ENCODE data around the gene RIMS3. TPM values are rescaled to one million over a fixed set of nuclear protein-coding genes. Genes with fewer than 3 reads are reported as not detected.

Gene RIMS3
- total RNA-seq, 2 experiments from 2014 or later = 2.7 TPM

DNA sequence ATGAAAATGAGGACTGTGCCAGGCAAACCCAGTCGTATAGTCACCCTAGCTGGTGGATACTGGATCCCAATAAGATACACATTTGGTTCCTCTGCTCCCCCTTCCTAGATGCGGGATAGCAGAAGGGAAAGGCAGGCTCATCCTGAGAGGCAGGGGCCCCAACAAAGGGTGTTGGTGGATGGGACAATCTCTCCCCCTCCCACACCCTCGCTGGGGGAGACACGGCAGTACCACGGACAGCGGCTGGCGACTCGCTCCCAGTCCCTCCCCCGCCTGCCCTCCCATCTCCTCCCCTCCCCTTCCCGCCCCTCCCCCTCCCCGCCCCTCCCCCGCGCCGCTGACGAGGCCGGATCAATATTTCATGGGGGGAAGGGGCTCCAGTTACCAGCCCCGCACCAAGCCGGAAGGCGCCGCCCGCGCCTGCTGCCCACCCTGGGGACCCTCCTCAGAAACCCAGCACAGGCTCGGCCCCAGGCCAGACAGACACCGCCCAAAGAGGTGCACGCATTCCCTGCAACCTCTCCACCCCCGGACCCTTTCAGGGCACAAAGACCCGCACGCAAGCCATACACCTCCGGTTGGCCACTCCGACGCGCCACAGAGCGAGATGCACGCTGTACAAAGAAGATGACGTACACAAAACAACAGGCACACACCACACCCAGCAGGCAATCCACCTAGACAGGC lies 11.5 kb downstream of the RIMS3 start:
- no peak overlapping the region for H3K4me3 Mint-ChIP-seq
- no peaks in the 10 kb centered on the region for H3K9me3 Mint-ChIP-seq (ENCODE audit: low read depth)
- peaks cover 5% of the 10 kb centered on the region for H3K27me3 Mint-ChIP-seq
- ChIA-PET POLR2A (no interaction called here), CTCF (interaction anchor here (0.6 kb wide), 1 partner anchor 31 kb away, joined by 3 read pairs; no protein-coding TSS in a partner anchor)
- DNase-seq (peak; percentile 29), ATAC-seq (no peak)
- intact Hi-C loops (cut with DNase I, micrococcal nuclease) = no loop called here
- no peaks in the 10 kb centered on the region for H3K36me3 Mint-ChIP-seq (ENCODE audit: low read depth)
- H3K27ac Mint-ChIP-seq = no peak overlapping the region
- peaks cover 4% of the 10 kb centered on the region for H3K4me1 Mint-ChIP-seq

DNA sequence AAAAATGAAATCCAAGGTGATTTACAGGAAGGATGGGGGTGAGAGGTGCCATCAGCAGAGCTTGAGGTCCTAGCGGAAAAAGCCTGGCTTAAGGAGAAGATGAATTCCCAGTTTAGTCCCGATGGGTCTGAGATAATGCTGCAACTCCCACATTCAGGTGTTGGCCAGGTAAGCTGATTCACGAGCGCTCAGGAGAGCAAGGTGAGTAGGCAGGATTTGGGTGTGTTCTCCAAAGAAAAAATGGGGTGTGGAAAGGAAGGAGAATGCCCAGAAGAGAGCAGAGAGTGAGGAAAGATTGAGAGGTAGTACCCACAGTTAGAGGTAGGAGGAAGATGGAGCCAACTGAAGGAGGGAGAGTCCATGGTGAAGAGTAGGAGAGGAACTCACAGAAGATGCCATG lies 12.5 kb downstream of the RIMS3 start:
- DNase-seq = no peak
- H3K9me3 Mint-ChIP-seq (ENCODE audit: low read depth) = no peaks in the 10 kb centered on the region
- intact Hi-C loops (cut with DNase I, micrococcal nuclease) = no loop called here
- no peak overlapping the region for H3K4me3 Mint-ChIP-seq
- H3K4me1 Mint-ChIP-seq = peaks cover 4% of the 10 kb centered on the region
- no peaks in the 10 kb centered on the region for H3K36me3 Mint-ChIP-seq (ENCODE audit: low read depth)
- ChIA-PET CTCF (interaction anchor here (0.6 to 1.0 kb wide), 3 partner anchors 30 to 214 kb away, joined by 3 read pairs; no protein-coding TSS in a partner anchor), POLR2A (no interaction called here)
- H3K27me3 Mint-ChIP-seq = peaks cover 8% of the 10 kb centered on the region
- no peak for ATAC-seq
- H3K27ac Mint-ChIP-seq = no peak overlapping the region

DNA sequence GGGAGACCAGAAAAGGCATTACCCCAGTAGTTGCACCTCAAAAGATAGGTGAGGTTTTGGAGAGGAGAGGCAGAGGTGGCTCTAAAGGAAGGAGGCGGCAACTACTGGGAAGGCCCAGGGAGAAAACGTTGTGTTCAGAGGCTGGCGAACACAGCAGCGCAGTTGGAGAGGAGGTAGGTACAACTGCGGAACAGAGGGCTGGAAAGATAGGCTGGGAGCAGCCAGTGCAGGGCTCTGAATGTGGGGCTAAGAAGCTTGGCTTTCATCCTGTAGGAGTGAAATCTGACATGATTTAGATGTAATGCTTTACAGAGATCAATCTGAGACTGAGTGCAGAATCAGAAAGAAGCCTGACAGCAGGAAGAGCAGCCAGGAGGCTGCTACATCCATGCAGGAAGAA lies 13.0 kb downstream of the RIMS3 start:
- peaks cover 4% of the 10 kb centered on the region for H3K4me1 Mint-ChIP-seq
- no peaks in the 10 kb centered on the region for H3K36me3 Mint-ChIP-seq (ENCODE audit: low read depth)
- H3K9me3 Mint-ChIP-seq (ENCODE audit: low read depth) = no peaks in the 10 kb centered on the region
- ChIA-PET CTCF (interaction anchor here (0.8 to 1.0 kb wide), 2 partner anchors 77 to 214 kb away, joined by 3 read pairs; no protein-coding TSS in a partner anchor), POLR2A (no interaction called here)
- no peak for DNase-seq
- H3K27me3 Mint-ChIP-seq = peaks cover 9% of the 10 kb centered on the region
- intact Hi-C loops (cut with DNase I, micrococcal nuclease) = no loop called here
- ATAC-seq = no peak
- H3K4me3 Mint-ChIP-seq = no peak overlapping the region
- no peak overlapping the region for H3K27ac Mint-ChIP-seq

DNA sequence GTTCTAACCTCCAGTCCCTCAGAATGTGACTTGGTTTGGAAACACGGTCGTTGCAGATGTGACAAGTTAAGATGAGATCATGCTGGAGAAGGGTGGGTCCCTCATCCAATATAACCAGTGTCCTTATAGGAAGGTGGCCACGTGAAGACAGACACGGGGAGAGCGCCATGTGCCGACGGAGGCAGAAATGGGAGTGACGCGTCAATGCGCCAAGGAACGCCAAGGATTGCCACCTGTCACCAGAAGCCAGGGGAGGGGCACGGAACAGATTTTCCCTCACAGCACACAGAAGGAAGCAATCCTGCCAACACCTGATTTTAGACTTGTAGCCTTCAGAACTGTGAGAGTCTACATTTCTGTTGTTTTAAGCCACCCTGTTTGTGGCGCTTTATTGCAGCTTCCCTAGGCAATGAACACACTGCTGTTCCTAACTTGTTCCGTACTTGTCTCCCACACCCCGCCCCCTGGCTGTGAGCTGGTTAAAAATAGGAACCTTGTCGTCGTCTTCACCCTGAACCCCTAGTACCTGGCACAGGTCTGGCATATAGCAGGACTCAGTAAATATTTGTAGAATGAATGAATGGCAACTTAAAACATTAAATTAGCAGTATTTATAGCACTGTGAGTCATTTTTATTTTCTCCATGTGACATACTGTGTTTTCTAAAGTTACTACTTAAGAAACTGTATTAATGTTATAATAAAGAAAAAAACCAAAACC lies 14.2 kb downstream of the RIMS3 start:
- H3K4me1 Mint-ChIP-seq = peaks cover 4% of the 10 kb centered on the region
- peaks cover 9% of the 10 kb centered on the region for H3K27me3 Mint-ChIP-seq
- CTCF ChIA-PET = interaction anchor here (0.9 kb wide), 1 partner anchor 8 kb away, joined by 3 read pairs; no protein-coding TSS in a partner anchor
- no peaks in the 10 kb centered on the region for H3K9me3 Mint-ChIP-seq (ENCODE audit: low read depth)
- DNase-seq (no peak), ATAC-seq (no peak)
- no peak overlapping the region for H3K4me3 Mint-ChIP-seq
- POLR2A ChIA-PET = no interaction called here
- no peaks in the 10 kb centered on the region for H3K36me3 Mint-ChIP-seq (ENCODE audit: low read depth)
- no peak overlapping the region for H3K27ac Mint-ChIP-seq
- intact Hi-C loops (cut with DNase I, micrococcal nuclease) = no loop called here

DNA sequence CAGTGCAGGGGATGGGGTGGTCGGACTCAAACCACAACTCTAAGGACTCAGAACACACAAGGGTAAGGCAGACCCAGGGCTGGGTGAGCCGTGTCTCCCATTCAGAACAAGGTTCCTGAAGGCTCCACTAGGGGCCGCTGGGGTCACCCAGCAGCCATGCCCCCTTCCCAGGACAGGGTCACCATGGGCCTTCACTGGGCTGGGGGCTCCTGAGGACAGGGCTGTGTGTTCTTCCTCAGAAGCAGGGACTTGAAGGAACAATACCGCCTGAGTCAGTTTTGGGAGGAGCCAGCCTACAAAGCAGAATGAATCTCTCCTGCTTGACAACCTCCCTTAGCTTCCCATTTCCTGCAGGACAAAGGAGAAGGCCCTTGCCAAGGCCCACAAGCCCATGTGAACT lies 15.4 kb downstream of the RIMS3 start:
- ChIA-PET CTCF (interaction anchor here (0.8 kb wide), 1 partner anchor 10 kb away, joined by 3 read pairs; no protein-coding TSS in a partner anchor), POLR2A (no interaction called here)
- H3K9me3 Mint-ChIP-seq (ENCODE audit: low read depth) = no peaks in the 10 kb centered on the region
- peaks cover 9% of the 10 kb centered on the region for H3K27me3 Mint-ChIP-seq
- peak; percentile 46 for DNase-seq
- no peak overlapping the region for H3K27ac Mint-ChIP-seq
- intact Hi-C loops (cut with DNase I, micrococcal nuclease) = no loop called here
- H3K4me1 Mint-ChIP-seq = peaks cover 4% of the 10 kb centered on the region
- H3K36me3 Mint-ChIP-seq (ENCODE audit: low read depth) = no peaks in the 10 kb centered on the region
- peak; percentile 55 for ATAC-seq
- H3K4me3 Mint-ChIP-seq = no peak overlapping the region

DNA sequence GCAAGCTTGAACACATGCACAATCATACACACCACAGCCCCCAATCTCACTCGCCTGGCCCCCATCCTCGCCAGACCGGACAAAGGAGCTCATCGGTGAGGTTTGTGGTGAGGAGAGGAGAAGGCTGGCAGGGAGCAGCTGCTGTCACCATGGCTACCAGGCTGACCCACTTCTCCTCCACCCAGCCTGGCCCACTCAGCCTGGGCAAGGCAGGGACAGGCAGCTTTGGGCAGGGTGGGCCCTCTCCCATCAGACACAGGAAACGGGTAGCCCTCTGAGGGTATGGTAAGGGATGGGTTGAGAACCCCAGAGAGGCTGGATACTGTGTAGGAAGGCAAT lies 15.9 kb downstream of the RIMS3 start:
- Mint-ChIP-seq H3K4me3 (no peak overlapping the region), H3K36me3 (ENCODE audit: low read depth) (no peaks in the 10 kb centered on the region), H3K27me3 (peaks cover 6% of the 10 kb centered on the region), H3K9me3 (ENCODE audit: low read depth) (no peaks in the 10 kb centered on the region), H3K27ac (no peak overlapping the region), H3K4me1 (peaks cover 4% of the 10 kb centered on the region)
- intact Hi-C loops (cut with DNase I, micrococcal nuclease) = no loop called here
- CTCF ChIA-PET = interaction anchor here (0.8 kb wide), 1 partner anchor 9 kb away, joined by 3 read pairs; no protein-coding TSS in a partner anchor
- POLR2A ChIA-PET = no interaction called here
- ATAC-seq (no peak), DNase-seq (no peak)

DNA sequence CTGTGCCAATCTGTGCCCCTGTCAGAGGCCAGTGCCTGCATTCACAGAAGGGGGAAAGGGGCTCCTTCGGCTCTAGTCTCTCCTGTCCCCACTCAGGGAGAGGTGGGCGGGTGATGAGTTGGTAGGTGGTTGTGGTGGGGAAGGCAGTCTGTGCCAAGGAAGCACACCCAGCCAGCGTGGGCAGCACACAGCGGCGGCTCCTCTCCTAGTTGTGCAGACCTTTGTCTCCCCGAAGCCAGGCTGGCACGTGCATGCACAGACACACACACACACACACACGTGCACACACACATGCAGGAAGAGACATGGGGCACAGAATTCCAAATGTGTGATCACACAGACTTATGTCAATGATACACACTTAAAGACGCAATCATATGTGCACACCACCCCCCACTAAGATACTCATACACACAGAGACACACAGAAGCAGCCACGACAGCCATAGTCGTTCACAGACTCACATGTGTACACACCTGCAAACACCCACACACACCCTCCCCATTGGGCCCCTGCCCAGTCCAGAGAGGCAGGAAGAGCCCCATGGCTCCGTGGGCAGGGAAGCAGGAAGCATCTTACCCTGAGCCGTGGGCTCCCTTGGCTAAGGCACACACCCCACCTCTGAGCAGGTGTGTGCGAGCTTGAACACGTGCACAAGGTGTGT lies 16.4 kb downstream of the RIMS3 start:
- Mint-ChIP-seq H3K4me1 (peaks cover 4% of the 10 kb centered on the region), H3K27me3 (peaks cover 3% of the 10 kb centered on the region), H3K36me3 (ENCODE audit: low read depth) (no peaks in the 10 kb centered on the region), H3K27ac (no peak overlapping the region), H3K4me3 (no peak overlapping the region), H3K9me3 (ENCODE audit: low read depth) (no peaks in the 10 kb centered on the region)
- ATAC-seq (no peak), DNase-seq (no peak)
- intact Hi-C loops (cut with DNase I, micrococcal nuclease) = no loop called here
- POLR2A ChIA-PET = no interaction called here
- CTCF ChIA-PET = no interaction called here

DNA sequence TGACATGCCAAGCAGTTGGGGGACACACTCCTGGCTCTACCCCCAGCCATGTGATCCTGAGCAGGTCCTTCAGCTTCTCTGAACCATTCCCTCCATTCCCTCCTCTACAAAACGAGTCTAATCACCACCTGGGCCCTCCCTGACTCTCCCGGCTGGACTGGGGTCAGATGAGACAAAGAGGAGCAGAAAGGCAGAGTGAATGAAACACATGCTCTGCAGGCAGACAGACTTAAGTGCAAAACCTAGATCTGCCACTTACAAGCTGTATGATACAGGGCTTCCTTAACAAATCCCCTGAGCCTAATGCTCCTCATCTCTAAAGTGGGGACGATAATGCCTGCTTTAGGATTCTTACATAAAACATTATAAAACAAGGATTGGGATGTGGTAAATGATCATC lies 17.3 kb downstream of the RIMS3 start:
- intact Hi-C loops (cut with DNase I, micrococcal nuclease) = no loop called here
- H3K27me3 Mint-ChIP-seq = peaks cover 3% of the 10 kb centered on the region
- no peaks in the 10 kb centered on the region for H3K36me3 Mint-ChIP-seq (ENCODE audit: low read depth)
- H3K4me3 Mint-ChIP-seq = no peak overlapping the region
- H3K4me1 Mint-ChIP-seq = peaks cover 4% of the 10 kb centered on the region
- no peak for ATAC-seq
- DNase-seq = no peak
- H3K27ac Mint-ChIP-seq = no peak overlapping the region
- POLR2A ChIA-PET = interaction anchor here (0.6 kb wide), 1 partner anchor 161 kb away, joined by 4 read pairs; no protein-coding TSS in a partner anchor
- CTCF ChIA-PET = interaction anchor here (0.9 kb wide), 1 partner anchor 9 kb away, joined by 3 read pairs; no protein-coding TSS in a partner anchor
- H3K9me3 Mint-ChIP-seq (ENCODE audit: low read depth) = no peaks in the 10 kb centered on the region

DNA sequence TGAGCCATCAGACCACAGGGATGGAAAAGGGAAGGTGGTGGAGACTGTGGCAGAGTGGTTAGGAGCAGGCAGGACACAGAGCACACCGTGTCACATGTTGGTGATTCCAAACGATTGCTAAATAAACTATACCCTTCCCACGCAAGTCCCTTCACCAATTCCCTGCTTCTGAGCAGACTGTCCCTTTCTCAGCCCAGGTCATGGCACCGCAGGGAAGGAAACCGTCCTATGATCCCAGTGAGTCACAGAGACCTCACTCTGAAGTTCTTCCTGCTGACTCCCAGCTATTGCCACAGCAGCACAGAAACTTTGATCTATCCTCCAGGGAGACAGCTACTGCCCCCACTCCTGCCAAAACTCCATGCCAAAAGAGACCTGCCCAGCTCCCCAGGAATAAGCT lies 19.2 kb downstream of the RIMS3 start:
- no peak overlapping the region for H3K27ac Mint-ChIP-seq
- peaks cover 3% of the 10 kb centered on the region for H3K27me3 Mint-ChIP-seq
- ChIA-PET POLR2A (no interaction called here), CTCF (interaction anchor here (0.6 to 1.0 kb wide), 3 partner anchors 128 to 340 kb away, joined by 3 to 4 read pairs (median 3); no protein-coding TSS in a partner anchor)
- peaks cover 4% of the 10 kb centered on the region for H3K4me1 Mint-ChIP-seq
- ATAC-seq = no peak
- no peaks in the 10 kb centered on the region for H3K9me3 Mint-ChIP-seq (ENCODE audit: low read depth)
- no peak overlapping the region for H3K4me3 Mint-ChIP-seq
- intact Hi-C loops (cut with DNase I, micrococcal nuclease) = no loop called here
- H3K36me3 Mint-ChIP-seq (ENCODE audit: low read depth) = no peaks in the 10 kb centered on the region
- no peak for DNase-seq

DNA sequence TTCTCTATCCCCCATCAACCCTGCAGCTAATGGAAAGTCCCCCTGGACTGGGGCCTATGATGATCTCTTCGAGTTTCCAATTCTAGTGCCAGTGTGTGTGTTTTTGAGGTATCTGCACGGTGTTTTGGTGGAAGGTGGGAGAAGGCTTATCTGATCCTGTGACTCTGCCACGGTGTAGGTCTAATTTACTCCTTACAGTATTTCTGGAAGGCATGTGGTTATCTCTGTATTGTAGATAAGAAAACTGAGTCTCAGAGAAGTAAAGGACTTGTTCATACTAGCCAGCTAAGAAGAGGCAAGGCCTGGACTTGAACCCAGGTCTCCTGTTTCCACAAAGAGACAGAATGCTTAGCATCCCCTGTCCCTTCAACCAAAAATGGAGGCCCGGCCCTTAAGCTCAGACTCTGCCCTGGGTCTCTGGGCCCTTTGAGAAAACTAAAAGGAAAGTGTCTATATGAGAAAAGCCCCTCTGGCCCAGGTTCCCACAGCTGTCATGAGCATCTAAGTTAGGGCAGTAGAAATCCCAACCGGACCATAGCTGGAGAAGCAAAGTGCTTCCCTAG lies 20.3 kb downstream of the RIMS3 start:
- ATAC-seq = no peak
- Mint-ChIP-seq H3K9me3 (ENCODE audit: low read depth) (no peaks in the 10 kb centered on the region), H3K36me3 (ENCODE audit: low read depth) (no peaks in the 10 kb centered on the region), H3K27me3 (peaks cover 3% of the 10 kb centered on the region), H3K4me3 (no peak overlapping the region), H3K27ac (no peak overlapping the region), H3K4me1 (peaks cover 4% of the 10 kb centered on the region)
- ChIA-PET POLR2A (no interaction called here), CTCF (interaction anchor here (0.7 to 1.7 kb wide), 4 partner anchors 129 to 305 kb away, joined by 3 to 5 read pairs (median 4); no protein-coding TSS in a partner anchor)
- DNase-seq = no peak
- intact Hi-C loops (cut with DNase I, micrococcal nuclease) = no loop called here

DNA sequence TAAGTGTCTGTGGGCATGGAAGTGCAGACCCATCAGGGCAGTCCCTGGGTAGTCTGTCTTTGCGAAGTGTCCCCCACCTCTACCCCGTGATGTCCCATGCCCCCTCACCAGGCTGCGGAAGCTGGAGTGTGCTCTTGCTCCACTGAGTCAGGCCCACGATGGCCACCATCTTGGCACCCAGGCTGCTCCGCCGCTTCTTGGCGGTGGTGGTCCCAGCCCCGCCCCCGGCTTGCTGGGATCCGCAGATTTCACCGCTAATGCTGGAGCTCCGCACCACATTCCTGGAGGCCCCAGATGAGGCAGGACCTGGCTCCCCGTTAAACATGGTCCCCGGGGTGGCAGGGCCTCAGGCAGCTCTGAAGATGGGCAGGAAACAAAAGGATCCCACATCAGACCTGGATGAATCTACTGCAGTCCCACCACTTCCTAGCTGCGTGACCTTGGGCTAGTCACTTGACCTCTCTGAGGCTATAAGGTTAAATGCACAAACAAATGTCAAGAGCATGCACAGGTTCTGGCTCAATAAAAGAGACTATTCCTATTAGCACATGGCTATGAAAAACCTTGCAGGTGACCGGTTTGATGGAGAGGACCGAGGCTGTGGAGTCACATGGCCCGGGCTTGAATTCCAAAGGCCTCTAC lies 23.8 kb downstream of the RIMS3 start:
- ATAC-seq (no peak), DNase-seq (no peak)
- CTCF ChIA-PET = interaction anchor here (1.5 kb wide), 1 partner anchor 311 kb away, joined by 6 read pairs; no protein-coding TSS in a partner anchor
- no peaks in the 10 kb centered on the region for H3K36me3 Mint-ChIP-seq (ENCODE audit: low read depth)
- no peaks in the 10 kb centered on the region for H3K9me3 Mint-ChIP-seq (ENCODE audit: low read depth)
- no peak overlapping the region for H3K4me3 Mint-ChIP-seq
- H3K27ac Mint-ChIP-seq = no peak overlapping the region
- POLR2A ChIA-PET = no interaction called here
- H3K27me3 Mint-ChIP-seq = no peaks in the 10 kb centered on the region
- no peaks in the 10 kb centered on the region for H3K4me1 Mint-ChIP-seq
- intact Hi-C loops (cut with DNase I, micrococcal nuclease) = no loop called here
